Measurements from ENCODE around the gene OOSP2. TPM values are rescaled to one million over a fixed set of nuclear protein-coding genes. Genes with fewer than 3 reads are reported as not detected.

Gene OOSP2
- total RNA-seq, 1 donor from 2014 or later: not detected

DNA sequence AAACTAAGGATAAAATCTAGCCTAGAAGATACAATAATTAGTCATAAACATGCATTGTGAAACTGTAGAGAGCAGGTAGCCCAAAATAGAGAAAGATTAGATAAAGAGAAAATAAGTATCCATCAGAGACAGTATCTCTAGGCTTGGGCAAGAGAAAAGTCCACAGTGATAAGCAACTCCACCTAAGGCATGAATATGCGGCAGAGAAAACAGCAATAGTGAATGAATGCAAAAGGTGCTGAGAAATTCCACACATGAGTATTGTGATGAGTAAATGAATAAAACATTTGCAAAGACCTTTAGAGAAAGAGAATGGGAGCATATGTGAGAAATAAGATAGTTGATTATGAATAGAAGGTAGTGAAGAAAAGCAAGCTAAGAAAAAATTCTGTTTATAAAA lies 57.0 kb downstream of the OOSP2 start:
- Histone ChIP-seq H3K36me3 (no peaks in the 10 kb centered on the region), H3K4me1 (no peaks in the 10 kb centered on the region), H3K27ac (no peak overlapping the region), H3K27me3 (ENCODE audit: low read depth) (no peaks in the 10 kb centered on the region), H3K9me3 (no peaks in the 10 kb centered on the region), H3K4me3 (no peak overlapping the region)
- TF ChIP-seq, protein P1, sequence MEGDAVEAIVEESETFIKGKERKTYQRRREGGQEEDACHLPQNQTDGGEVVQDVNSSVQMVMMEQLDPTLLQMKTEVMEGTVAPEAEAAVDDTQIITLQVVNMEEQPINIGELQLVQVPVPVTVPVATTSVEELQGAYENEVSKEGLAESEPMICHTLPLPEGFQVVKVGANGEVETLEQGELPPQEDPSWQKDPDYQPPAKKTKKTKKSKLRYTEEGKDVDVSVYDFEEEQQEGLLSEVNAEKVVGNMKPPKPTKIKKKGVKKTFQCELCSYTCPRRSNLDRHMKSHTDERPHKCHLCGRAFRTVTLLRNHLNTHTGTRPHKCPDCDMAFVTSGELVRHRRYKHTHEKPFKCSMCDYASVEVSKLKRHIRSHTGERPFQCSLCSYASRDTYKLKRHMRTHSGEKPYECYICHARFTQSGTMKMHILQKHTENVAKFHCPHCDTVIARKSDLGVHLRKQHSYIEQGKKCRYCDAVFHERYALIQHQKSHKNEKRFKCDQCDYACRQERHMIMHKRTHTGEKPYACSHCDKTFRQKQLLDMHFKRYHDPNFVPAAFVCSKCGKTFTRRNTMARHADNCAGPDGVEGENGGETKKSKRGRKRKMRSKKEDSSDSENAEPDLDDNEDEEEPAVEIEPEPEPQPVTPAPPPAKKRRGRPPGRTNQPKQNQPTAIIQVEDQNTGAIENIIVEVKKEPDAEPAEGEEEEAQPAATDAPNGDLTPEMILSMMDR (IDR thresholded peaks at IDR 0.05): no peak
- ATAC-seq (no peak), DNase-seq (no peak)
- intact Hi-C loops (cut with DNase I): no loop called here

Other genes starting within 250 kb of the OOSP2 start
- gene MRPL16, start 229.6 kb upstream of the OOSP2 start, total RNA-seq: 29.7 TPM
- gene CBLIF, start 194.9 kb upstream of the OOSP2 start, total RNA-seq: not detected
- gene TCN1, start 173.9 kb upstream of the OOSP2 start, total RNA-seq: 1.7 TPM
- gene OOSP3, start 161.6 kb upstream of the OOSP2 start, total RNA-seq: not detected
- gene OOSP1, start 102.0 kb upstream of the OOSP2 start, total RNA-seq: not detected
- not detected for gene OOSP4A, start 76.4 kb upstream of the OOSP2 start, total RNA-seq
- not detected for gene OOSP4B, start 23.2 kb upstream of the OOSP2 start, total RNA-seq
- gene MS4A3, start 16.3 kb downstream of the OOSP2 start, total RNA-seq: not detected
- 19.2 TPM for gene MS4A2, start 48.3 kb downstream of the OOSP2 start, total RNA-seq
- 176 TPM for gene MS4A6A, start 142.7 kb downstream of the OOSP2 start, total RNA-seq
- gene MS4A4E, start 202.7 kb downstream of the OOSP2 start, total RNA-seq: 2.7 TPM
- gene MS4A4A, start 240.3 kb downstream of the OOSP2 start, total RNA-seq: 89.5 TPM